Ovary (tissue), 9 donors: ENCODE measurements around the gene ANTXR2. TPM values are rescaled to one million over a fixed set of nuclear protein-coding genes. Genes with fewer than 3 reads are reported as not detected.

ENCODE experiments used
- DNase-seq, 5 donors: peaks; one replicate each; pipeline ENCODE4 v3.0.0-alpha.2; 2019 to 2020
- H3K27ac ChIP-seq, 2 donors: fragments of 200-600 bp; one replicate each; pipeline versions ENCODE4 v1.5.1 to v1.8.0; 2019 to 2022
- H3K27me3 ChIP-seq: fragments of 200-600 bp; one replicate; pipeline ENCODE4 v1.8.0; 2022
- H3K36me3 ChIP-seq: fragments of 200-600 bp; sonication (generic); one replicate; pipeline ENCODE4 v1.5.1; 2019
- H3K4me1 ChIP-seq: one replicate; pipeline ENCODE4 v1.8.1; 2013; ENCODE audit warnings: mild to moderate bottlenecking, moderate library complexity; ENCODE audit not compliant: insufficient read depth
- H3K4me3 ChIP-seq: fragments of 200-600 bp; sonication (generic); one replicate; pipeline ENCODE4 v1.5.1; 2017
- H3K9me3 ChIP-seq, 2 donors: fragments of 200-600 bp in 1 of 2; sonication (generic) in 1 of 2; one replicate each; pipeline versions ENCODE4 v1.5.1 to v1.8.1; 2013 to 2019; ENCODE audit warnings: mild to moderate bottlenecking in 1 of 2, moderate library complexity in 1 of 2
- EP300 ChIP-seq: sonication (generic); formaldehyde crosslinking; IDR thresholded peaks from one replicate; pipeline ENCODE4 v1.6.1; 2017; ENCODE audit warnings: antibody characterized with exemption
- POLR2A ChIP-seq: fragments of 450-650 bp; IDR thresholded peaks from one replicate; pipeline ENCODE4 v1.6.1; 2017; ENCODE audit warnings: antibody characterized with exemption, mild to moderate bottlenecking, moderate library complexity
- WGBS, 3 donors: extraction: QIAGEN DNeasy Blood & Tissue Kit in 1 of 3; methylation state at CpG; one replicate each; pipeline versions ENCODE4 v1.1.5 to v1.1.7; 2013 to 2017; 5-methylcytosine and 5-hydroxymethylcytosine counted together
- intact Hi-C, 4 donors: fragments of 100-400 bp; cut with DNase I; formaldehyde crosslinking; loops; one replicate each; pipeline versions ENCODE4 v1.11.0 to v1.15.1; 2022 to 2023
- polyA plus RNA-seq, 2 donors: library from polyadenylated mRNA; stranded (reverse); fragments of 200-250 nt in 1 of 2; fragments of 350-450 nt in 1 of 2; fragmentation: Illumina TruSeq in 1 of 2; extraction: RNeasy Lipid Tissue Mini Kit (QIAGEN cat#74804) in 1 of 2; gene quantifications; one replicate each; pipeline ENCODE4 v1.2.3, GENCODE V29; 2013 to 2014
- total RNA-seq, 7 donors: library from RNA; depleted of rRNA in 2 of 7; stranded (reverse); fragments of >200 nt in 2 of 7; fragmentation: NEBNext Ultra II Directional in 3 of 7; extraction: Animal tissue kit (Norgen Biotek cat#: 25700) in 3 of 7; gene quantifications; one replicate each; pipeline versions ENCODE4 v1.1.0 to v1.2.4, GENCODE V29; 2016 to 2023
- TF ChIP-seq, protein P1 (sequence below), 3 donors: fragments of 450-650 bp in 2 of 3; fragments of 200-600 bp in 1 of 3; IDR thresholded peaks; one replicate each; pipeline versions ENCODE4 v1.5.1 to v1.8.0; 2016 to 2022; ENCODE audit warnings: antibody characterized with exemption in 3 of 3, mild to moderate bottlenecking in 1 of 3
- donor health status: DM: no; HTN: no; CAD: no; lungs with moderate emphysema.
- donor health status: DM: no; HTN: no; CAD: no.
- donor health status: Bipolar disorder and iron deficiency.
- donor health status: DM: yes; HTN: yes; CAD: no.
- donor health status: DM: no; HTN: no; CAD: no.
- donor health status: DM: yes; HTN: yes; CAD: no.

Gene ANTXR2
- total and polyA plus RNA-seq, 9 donors: 64.4 to 231 (median 88.7) TPM

DNA sequence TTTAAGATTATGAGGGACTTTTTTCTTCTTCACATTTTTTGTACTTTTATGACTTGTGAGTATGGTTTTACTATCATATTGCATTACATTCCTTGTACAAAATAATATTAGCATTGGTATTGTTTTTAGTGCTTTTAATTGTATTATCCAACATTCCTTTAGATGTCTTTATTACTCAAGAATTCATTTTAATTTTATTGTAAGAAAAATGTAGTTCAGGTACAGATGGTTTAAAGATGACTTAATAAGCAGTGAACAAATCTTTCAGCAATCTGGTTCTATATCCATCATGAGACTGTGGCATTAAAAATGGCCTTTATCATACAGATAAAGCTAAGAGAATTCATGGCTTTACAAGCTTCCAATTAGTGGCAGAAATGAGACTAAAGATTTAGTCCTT, 191.6 kb downstream of the ANTXR2 start:
- no peaks in the 10 kb centered on the region for H3K36me3 ChIP-seq
- H3K4me1 ChIP-seq: no peaks in the 10 kb centered on the region
- no peak for TF ChIP-seq POLR2A
- TF ChIP-seq, protein P1, sequence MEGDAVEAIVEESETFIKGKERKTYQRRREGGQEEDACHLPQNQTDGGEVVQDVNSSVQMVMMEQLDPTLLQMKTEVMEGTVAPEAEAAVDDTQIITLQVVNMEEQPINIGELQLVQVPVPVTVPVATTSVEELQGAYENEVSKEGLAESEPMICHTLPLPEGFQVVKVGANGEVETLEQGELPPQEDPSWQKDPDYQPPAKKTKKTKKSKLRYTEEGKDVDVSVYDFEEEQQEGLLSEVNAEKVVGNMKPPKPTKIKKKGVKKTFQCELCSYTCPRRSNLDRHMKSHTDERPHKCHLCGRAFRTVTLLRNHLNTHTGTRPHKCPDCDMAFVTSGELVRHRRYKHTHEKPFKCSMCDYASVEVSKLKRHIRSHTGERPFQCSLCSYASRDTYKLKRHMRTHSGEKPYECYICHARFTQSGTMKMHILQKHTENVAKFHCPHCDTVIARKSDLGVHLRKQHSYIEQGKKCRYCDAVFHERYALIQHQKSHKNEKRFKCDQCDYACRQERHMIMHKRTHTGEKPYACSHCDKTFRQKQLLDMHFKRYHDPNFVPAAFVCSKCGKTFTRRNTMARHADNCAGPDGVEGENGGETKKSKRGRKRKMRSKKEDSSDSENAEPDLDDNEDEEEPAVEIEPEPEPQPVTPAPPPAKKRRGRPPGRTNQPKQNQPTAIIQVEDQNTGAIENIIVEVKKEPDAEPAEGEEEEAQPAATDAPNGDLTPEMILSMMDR (IDR thresholded peaks at IDR 0.05): no peak
- no peak for TF ChIP-seq EP300
- H3K27me3 ChIP-seq: no peaks in the 10 kb centered on the region
- DNase-seq: no peak
- intact Hi-C loops: no loop called here
- H3K27ac ChIP-seq: no peak overlapping the region
- H3K9me3 ChIP-seq: no peaks in the 10 kb centered on the region
- no peak overlapping the region for H3K4me3 ChIP-seq

DNA sequence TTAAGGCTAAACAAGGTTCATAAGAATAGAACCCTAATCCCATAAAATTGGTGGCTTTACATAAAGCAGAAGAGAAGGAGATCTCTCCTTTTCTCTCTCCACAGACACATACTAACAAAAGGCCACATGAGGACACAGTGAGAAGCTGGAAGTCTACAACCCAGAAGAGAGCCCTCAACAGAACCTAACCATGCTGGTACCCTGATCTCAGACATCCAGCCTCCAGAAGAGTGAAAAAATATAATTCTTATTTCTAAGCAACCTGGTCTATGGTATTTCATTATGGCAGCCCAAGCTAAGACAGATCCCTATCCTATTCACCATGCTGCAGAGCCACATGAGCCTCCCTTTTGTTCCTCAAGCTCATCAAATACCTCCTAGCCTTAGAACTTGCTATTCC, 195.5 kb downstream of the ANTXR2 start:
- H3K27me3 ChIP-seq: no peaks in the 10 kb centered on the region
- no peak for DNase-seq
- no peaks in the 10 kb centered on the region for H3K36me3 ChIP-seq
- intact Hi-C loops: loop anchor here in 1 of 4 donors (5.0 kb wide), 1 partner anchor 35 kb away; no protein-coding TSS in a partner anchor
- no peak overlapping the region for H3K27ac ChIP-seq
- H3K4me1 ChIP-seq: no peaks in the 10 kb centered on the region
- H3K9me3 ChIP-seq: no peaks in the 10 kb centered on the region
- H3K4me3 ChIP-seq: no peak overlapping the region
- TF ChIP-seq EP300 (no peak), POLR2A (no peak)
- TF ChIP-seq, protein P1 (IDR thresholded peaks at IDR 0.05): no peak

DNA sequence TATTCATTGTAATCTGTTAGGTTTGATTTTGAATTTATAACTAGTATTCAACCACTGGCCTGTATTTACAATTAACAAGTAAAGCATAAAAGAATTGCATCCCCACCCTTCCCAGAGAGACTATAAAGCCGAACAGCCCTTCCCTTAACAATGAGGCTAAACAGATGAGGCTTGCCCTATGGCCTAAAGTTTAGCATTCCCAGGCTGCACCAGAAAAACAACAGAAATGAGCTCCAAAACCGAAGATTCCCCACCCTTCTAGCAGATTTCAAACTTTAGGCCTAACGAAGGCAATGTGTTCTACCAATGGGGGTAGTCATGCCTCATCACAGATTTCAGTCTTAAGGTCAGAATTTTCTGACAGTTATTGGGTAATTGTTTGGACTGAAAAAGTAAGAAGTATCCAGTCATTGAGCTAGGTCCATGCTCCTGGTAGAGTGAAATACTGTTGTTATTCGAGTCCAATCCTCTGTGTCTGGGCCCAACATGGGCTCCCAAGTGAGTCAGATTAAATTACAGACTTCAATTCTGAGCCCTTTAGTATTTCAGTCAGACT, 197.6 kb downstream of the ANTXR2 start:
- no peak for TF ChIP-seq EP300
- TF ChIP-seq, protein P1 (IDR thresholded peaks at IDR 0.05): no peak
- no peak for TF ChIP-seq POLR2A
- H3K36me3 ChIP-seq: no peaks in the 10 kb centered on the region
- DNase-seq: no peak
- H3K4me1 ChIP-seq: no peaks in the 10 kb centered on the region
- H3K4me3 ChIP-seq: no peak overlapping the region
- 76 to 93% (median 86%) methylated on average over 4 of the region's 4 CpGs for WGBS, 3 donors
- H3K27ac ChIP-seq: no peak overlapping the region
- no peaks in the 10 kb centered on the region for H3K27me3 ChIP-seq
- H3K9me3 ChIP-seq: no peaks in the 10 kb centered on the region
- intact Hi-C loops: loop anchor here in 1 of 4 donors (5.0 kb wide), 1 partner anchor 33 kb away; no protein-coding TSS in a partner anchor

DNA sequence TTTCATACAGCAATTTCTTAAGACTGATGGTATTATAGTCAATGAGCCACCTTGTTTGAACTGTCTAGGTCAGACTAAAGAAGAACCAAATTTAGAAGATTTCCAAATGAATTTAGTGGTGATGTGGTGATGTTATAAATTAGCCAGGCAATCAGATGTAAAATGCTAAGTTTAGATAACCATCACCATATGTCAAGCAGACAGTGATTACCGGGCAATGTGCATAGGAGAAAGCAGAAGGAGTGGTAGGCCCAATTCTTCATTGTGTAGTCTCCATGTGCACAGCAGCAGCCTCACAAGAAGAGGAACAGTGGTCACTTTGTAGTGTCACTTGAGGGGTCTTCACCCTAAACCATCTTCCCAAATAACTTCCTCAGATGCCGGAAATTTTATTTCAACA, 198.8 kb downstream of the ANTXR2 start:
- Histone ChIP-seq H3K9me3 (no peaks in the 10 kb centered on the region), H3K36me3 (no peaks in the 10 kb centered on the region), H3K27me3 (no peaks in the 10 kb centered on the region), H3K27ac (no peak overlapping the region), H3K4me3 (no peak overlapping the region), H3K4me1 (no peaks in the 10 kb centered on the region)
- WGBS, 3 donors: 92 to 99% (median 95%) methylated on average over 2 of the region's 2 CpGs
- intact Hi-C loops: no loop called here
- TF ChIP-seq, protein P1 (IDR thresholded peaks at IDR 0.05): no peak
- TF ChIP-seq POLR2A (no peak), EP300 (no peak)
- no peak for DNase-seq
